PC-9 (cell line): ENCODE measurements around the gene PPP2R1B.

Experiments used
- EZH2 ChIP-seq: fragments of 200-600 bp; sonication (generic); IDR thresholded peaks from 2 replicates; pipeline ENCODE4 v1.8.0; 2017; ENCODE audit warnings: antibody characterized with exemption, low read depth
- TF ChIP-seq, protein P1 (sequence below): fragments of 200-600 bp; sonication (generic); conservative IDR thresholded peaks from 2 replicates; pipeline ENCODE4 v1.6.1; 2017; ENCODE audit warnings: mixed run types, antibody characterized with exemption, mild to moderate bottlenecking, moderate library complexity

DNA sequence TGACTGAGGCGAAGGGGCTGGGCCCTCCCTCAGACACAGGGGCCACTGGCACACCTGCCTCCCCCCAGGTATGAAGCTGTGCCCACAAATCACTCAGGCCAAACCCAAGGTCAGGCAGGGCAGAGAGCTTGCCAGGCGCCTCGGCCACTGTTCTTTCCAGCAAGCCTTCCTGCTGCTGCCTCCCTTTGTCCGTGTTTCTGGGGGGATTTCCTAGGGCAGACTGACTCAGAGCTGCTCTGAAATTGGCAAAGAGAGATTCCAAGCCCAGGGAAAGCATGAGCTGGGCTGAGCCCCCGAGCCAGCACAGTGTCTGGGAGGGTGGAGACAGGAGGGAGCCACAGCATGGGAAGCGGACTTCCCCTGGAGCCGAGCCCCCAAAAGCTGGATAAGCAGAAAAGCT lies 33.2 kb downstream of the PPP2R1B start:
- TF ChIP-seq, protein P1, sequence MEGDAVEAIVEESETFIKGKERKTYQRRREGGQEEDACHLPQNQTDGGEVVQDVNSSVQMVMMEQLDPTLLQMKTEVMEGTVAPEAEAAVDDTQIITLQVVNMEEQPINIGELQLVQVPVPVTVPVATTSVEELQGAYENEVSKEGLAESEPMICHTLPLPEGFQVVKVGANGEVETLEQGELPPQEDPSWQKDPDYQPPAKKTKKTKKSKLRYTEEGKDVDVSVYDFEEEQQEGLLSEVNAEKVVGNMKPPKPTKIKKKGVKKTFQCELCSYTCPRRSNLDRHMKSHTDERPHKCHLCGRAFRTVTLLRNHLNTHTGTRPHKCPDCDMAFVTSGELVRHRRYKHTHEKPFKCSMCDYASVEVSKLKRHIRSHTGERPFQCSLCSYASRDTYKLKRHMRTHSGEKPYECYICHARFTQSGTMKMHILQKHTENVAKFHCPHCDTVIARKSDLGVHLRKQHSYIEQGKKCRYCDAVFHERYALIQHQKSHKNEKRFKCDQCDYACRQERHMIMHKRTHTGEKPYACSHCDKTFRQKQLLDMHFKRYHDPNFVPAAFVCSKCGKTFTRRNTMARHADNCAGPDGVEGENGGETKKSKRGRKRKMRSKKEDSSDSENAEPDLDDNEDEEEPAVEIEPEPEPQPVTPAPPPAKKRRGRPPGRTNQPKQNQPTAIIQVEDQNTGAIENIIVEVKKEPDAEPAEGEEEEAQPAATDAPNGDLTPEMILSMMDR, result no peak
- TF ChIP-seq EZH2, result no peak
